Dermis lymphatic vessel endothelial cell (primary cell): Measurements from ENCODE around the gene PHLDA2. TPM values are rescaled to one million over a fixed set of nuclear protein-coding genes. Genes with fewer than 3 reads are reported as not detected.

Source experiments
- total RNA-seq: library from RNA; depleted of rRNA; stranded (reverse); fragments of >200 nt; gene quantifications from 2 replicates; pipeline ENCODE4 v1.2.1, GENCODE V29; 2014

PHLDA2 gene
- 0.95 and 0.98 TPM in 2 replicates for total RNA-seq

DNA sequence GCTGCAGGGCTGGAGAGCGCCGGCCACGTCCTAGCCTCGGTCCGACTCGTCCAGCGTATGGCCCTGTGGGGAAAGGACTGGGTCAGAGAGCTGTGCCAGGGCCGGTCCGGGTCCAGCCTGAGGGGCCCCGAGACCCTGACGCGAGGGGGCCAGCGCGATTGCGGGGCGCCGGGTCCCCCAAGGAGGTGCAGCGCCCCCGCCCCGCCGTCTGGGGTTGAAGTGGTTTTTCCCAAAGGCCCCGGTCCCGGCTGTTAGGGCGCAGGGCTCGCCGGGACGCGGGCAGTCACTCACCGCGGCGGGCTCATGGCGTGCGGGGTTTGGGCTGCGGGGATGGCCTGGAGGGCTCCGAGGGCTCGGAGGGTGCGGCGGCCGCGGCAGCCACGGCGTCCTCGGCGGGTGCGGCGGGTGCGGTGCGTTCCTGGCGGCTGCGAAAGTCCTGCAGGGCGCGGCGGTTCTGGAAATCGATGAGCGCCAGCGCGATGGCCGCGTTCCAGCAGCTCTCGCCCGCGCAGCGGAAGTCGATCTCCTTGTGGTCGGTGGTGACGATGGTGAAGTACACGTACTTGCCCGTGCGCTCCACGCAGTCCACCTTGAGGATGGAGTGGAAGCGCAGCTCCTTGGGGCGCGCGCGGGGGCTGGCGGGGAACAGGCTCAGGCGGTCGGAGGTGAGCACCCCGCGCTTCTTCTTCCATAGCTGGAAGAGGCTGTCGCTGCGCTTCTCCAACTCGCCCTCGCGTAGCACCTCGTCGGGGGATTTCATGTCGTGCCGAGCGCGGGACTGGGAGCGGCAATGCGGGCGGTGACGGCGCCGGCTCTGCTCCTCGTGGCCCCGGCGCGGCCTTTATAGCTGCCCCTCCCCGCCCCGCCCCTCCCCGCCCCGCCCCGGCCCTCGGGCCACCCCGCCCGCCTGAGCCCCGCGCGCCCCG, at the start of gene PHLDA2:
PHLDA2 (minus strand) TSS at position 816 of the 926 bp plus-strand sequence; CDS start at position 760, 56 bp downstream.

DNA sequence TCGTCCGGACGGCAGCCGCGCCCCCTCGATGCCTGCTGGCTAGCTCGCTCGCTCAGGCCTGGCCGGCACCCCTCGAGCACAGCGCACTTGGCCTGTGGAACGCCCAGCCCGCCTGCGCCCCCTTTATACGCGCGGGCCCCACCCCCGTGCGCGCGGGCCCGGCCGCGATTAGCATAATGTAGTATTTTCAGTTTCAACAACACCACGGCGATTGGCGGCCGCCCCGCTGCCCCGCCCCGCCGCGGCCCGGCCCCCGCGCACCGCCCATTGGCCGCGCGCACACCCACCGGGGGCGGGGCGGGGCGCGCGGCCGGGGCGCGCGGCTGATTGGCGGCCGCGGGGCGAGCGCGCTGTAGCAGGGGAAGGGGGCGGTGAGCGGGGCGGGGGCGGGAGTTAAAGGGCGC, 43.5 kb downstream of the PHLDA2 start, which contains the start of gene CDKN1C:
CDKN1C (minus strand) TSS at position 98 of the 404 bp plus-strand sequence. CDS start 319 bp downstream, outside the sequence.

Other genes with a start within 250 kb of the PHLDA2 start
- 0.54 and 0.60 TPM in 2 replicates for gene KCNQ1OT1, start 229.4 kb downstream of the PHLDA2 start, total RNA-seq
- 36.1 and 86.5 TPM in 2 replicates for gene CDKN1C, start 43.6 kb downstream of the PHLDA2 start, total RNA-seq
- gene NAP1L4, start 62.9 kb upstream of the PHLDA2 start, total RNA-seq = 99.6 and 156 TPM in 2 replicates
- 31.6 and 33.4 TPM in 2 replicates for gene CARS1, start 128.0 kb upstream of the PHLDA2 start, total RNA-seq
- gene OSBPL5, start 235.9 kb upstream of the PHLDA2 start, total RNA-seq = 57.7 and 65.3 TPM in 2 replicates